ENCODE measurements around the gene DCLK2. TPM values are rescaled to one million over a fixed set of nuclear protein-coding genes. Genes with fewer than 3 reads are reported as not detected.

DCLK2 gene
- total and polyA plus RNA-seq, 2 experiments from 2014 or later = 3.2 to 4.8 TPM

DNA sequence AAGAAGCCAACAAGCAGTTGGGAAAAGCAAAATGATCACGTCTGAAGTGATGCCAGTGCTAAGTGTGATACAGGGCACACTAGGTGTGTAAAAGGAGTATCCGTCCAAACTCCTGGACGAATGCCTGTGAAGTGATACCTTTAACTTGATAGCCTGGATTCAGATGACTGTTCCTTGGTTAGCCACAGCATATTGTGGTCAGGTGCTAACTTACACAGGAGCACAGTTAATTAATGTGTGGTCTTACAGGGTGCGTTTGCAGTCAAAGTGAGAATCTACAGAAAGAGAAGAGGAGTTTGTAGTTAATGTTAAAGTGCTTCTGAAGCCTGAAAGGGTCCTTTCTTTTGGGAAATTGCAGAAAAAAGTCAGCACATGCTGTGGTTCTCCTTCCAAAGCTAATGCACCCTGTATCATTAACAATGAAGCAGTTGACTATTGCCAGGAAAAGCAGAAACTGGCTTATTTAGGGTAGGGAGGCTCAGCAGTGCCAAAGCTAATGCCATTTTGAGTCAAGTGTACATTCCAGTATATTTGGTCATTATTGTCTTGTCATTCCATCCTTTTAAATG, 61.1 kb downstream of the DCLK2 start:
- Histone ChIP-seq H3K9me3 (ENCODE audit: low read depth) (no peaks in the 10 kb centered on the region), H3K4me3 (no peak overlapping the region), H3K4me1 (ENCODE audit: low read depth) (no peaks in the 10 kb centered on the region), H3K36me3 (no peaks in the 10 kb centered on the region), H3K27ac (no peak overlapping the region), H3K27me3 (no peaks in the 10 kb centered on the region)
- no peak for DNase-seq (ENCODE audit: low read depth in 1 of 2, low spot score in 1 of 2)
- TF ChIP-seq, protein P1, sequence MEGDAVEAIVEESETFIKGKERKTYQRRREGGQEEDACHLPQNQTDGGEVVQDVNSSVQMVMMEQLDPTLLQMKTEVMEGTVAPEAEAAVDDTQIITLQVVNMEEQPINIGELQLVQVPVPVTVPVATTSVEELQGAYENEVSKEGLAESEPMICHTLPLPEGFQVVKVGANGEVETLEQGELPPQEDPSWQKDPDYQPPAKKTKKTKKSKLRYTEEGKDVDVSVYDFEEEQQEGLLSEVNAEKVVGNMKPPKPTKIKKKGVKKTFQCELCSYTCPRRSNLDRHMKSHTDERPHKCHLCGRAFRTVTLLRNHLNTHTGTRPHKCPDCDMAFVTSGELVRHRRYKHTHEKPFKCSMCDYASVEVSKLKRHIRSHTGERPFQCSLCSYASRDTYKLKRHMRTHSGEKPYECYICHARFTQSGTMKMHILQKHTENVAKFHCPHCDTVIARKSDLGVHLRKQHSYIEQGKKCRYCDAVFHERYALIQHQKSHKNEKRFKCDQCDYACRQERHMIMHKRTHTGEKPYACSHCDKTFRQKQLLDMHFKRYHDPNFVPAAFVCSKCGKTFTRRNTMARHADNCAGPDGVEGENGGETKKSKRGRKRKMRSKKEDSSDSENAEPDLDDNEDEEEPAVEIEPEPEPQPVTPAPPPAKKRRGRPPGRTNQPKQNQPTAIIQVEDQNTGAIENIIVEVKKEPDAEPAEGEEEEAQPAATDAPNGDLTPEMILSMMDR (IDR thresholded peaks at IDR 0.05; ENCODE audit: low read depth, low read length) = no peak

DNA sequence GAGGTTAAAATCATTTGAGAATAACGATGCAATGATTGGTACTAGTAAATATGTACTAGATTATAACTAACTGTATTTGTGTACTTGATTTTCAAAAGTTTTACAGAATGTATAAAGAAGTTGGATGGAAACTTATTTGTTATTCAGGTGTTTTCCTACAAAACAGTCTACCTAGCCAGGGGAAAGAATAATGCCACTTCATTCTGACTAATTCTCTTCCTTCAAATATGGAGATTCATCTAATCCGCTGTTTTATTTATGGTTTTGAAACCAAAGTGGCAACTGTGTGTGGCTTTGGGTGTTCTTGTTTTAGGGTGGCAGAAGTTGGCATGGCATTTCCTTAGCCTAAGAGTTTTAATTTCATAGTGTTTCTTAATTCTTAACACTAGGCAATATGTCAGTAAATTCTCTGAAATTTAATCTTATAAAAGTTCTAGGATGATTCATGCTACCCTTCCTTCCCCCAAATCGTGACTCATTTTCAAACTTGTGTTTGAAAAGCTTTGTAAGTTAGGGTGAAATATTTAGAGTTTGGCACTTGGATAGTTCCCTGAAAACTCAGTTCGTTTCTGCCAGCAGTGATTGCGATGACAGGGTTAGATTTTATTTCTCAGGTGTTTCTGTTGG, 62.6 kb downstream of the DCLK2 start:
- DNase-seq (ENCODE audit: low read depth in 1 of 2, low spot score in 1 of 2) = peak in 1 of 2 donors; percentile 67
- Histone ChIP-seq H3K36me3 (no peaks in the 10 kb centered on the region), H3K4me1 (ENCODE audit: low read depth) (no peaks in the 10 kb centered on the region), H3K9me3 (ENCODE audit: low read depth) (no peaks in the 10 kb centered on the region), H3K4me3 (no peak overlapping the region), H3K27ac (no peak overlapping the region), H3K27me3 (no peaks in the 10 kb centered on the region)
- TF ChIP-seq, protein P1 (IDR thresholded peaks at IDR 0.05; ENCODE audit: low read depth, low read length) = no peak

DNA sequence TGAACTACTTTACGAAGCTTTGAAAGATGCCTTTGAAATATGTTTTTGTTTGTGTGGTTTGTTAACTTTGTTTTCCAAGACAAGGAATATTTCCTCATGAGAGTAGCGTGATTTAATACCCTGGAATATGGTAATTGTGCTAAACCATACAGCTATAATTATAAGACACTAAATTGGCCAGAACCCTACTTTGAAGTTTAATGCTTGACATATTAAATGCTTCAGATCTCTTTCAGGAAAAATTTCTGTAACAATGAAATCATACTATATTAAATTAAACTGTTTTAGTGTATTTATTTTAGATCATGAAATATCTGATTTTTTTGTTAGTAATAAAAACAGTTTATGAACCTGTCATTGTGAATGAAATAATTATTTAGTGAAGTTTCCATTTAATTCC, 63.5 kb downstream of the DCLK2 start:
- no peaks in the 10 kb centered on the region for H3K9me3 ChIP-seq (ENCODE audit: low read depth)
- no peaks in the 10 kb centered on the region for H3K36me3 ChIP-seq
- TF ChIP-seq, protein P1 (IDR thresholded peaks at IDR 0.05; ENCODE audit: low read depth, low read length) = no peak
- H3K4me1 ChIP-seq (ENCODE audit: low read depth) = no peaks in the 10 kb centered on the region
- DNase-seq (ENCODE audit: low read depth in 1 of 2, low spot score in 1 of 2) = no peak
- no peaks in the 10 kb centered on the region for H3K27me3 ChIP-seq
- H3K27ac ChIP-seq = no peak overlapping the region
- no peak overlapping the region for H3K4me3 ChIP-seq

DNA sequence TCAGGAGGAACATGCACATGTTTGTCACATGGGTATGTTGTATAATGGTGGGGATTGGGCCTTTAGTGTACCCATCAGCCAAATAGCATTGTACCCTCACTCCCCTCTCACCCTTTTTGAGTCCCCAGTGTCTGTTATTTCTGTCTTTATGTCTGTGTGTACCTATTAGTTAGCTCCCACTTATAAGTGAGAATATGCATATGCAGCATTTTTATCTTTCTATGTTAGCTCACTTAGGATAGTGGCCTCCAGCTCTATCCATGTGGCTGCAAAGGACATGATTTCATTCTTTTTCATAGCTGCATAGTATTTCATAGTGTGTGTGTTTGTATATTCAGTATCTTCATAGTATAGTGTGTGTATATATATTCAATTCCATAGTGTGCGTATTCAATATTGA, 64.6 kb downstream of the DCLK2 start:
- no peak overlapping the region for H3K4me3 ChIP-seq
- TF ChIP-seq, protein P1 (IDR thresholded peaks at IDR 0.05; ENCODE audit: low read depth, low read length) = no peak
- no peak for DNase-seq (ENCODE audit: low read depth in 1 of 2, low spot score in 1 of 2)
- no peaks in the 10 kb centered on the region for H3K36me3 ChIP-seq
- H3K27ac ChIP-seq = no peak overlapping the region
- no peaks in the 10 kb centered on the region for H3K9me3 ChIP-seq (ENCODE audit: low read depth)
- H3K27me3 ChIP-seq = no peaks in the 10 kb centered on the region
- no peaks in the 10 kb centered on the region for H3K4me1 ChIP-seq (ENCODE audit: low read depth)

DNA sequence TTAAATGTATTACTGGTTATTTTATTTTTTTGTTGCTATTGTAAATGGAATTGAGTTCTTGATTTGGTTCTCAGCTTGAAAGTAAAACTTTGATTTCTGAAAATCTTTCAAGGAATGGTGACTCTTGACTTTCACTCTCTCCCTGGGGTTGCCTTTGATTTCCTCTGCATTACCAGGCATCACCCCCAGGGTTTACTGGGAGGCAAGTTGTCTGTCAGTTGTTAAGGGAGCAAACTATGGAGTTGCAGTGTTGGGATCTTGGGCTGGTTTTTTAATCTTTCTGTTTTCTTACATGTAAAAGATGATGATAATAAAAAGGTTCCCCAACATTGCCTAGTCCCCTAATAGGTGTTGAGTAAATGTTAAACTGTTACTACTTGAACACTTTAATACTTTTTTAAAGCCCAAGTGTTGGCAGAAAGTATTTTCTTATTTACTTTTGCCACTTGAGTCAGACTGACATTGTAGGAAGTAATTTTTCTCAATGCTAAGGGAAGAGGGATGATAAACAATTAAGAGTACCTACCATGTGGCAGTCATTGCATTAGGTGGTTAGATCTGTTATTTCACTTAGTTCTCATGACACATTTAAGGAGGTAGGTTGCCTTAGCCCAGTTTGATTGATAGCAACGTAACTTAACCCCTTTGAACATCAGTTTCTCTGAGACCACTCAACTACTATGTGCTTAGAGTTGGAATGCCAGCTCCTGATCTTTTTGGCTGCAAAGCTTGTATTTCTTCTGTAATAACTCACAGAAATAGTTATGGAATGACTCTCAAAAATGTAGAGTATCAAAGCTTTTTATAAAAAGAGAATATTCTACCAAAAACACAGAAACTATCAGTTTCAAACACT, 67.1 kb downstream of the DCLK2 start:
- H3K9me3 ChIP-seq (ENCODE audit: low read depth) = no peaks in the 10 kb centered on the region
- no peak overlapping the region for H3K4me3 ChIP-seq
- H3K36me3 ChIP-seq = no peaks in the 10 kb centered on the region
- TF ChIP-seq, protein P1 (IDR thresholded peaks at IDR 0.05; ENCODE audit: low read depth, low read length) = no peak
- DNase-seq (ENCODE audit: low read depth in 1 of 2, low spot score in 1 of 2) = no peak
- no peak overlapping the region for H3K27ac ChIP-seq
- H3K4me1 ChIP-seq (ENCODE audit: low read depth) = no peaks in the 10 kb centered on the region
- no peaks in the 10 kb centered on the region for H3K27me3 ChIP-seq
